CD8-positive, alpha-beta memory T cell (primary cell): ENCODE data around the gene NFIB. TPM values are rescaled to one million over a fixed set of nuclear protein-coding genes. Genes with fewer than 3 reads are reported as not detected.

Source experiments
- CTCF ChIA-PET: fragments of 350-600 bp; sonication (Branson Sonifier 250); formaldehyde crosslinking; loops from one replicate; lab custom pipeline; 2021; ENCODE audit warnings: antibody characterized with exemption; lab: Charles Lee
- POLR2A ChIA-PET: fragments of 350-600 bp; sonication (Branson Sonifier 250); formaldehyde crosslinking; loops from one replicate; lab custom pipeline; 2021; ENCODE audit warnings: antibody characterized with exemption; lab: Charles Lee
- DNase-seq, 5 donors: peaks; one replicate each; pipeline versions ENCODE4 v3.0.0 to v3.0.0-alpha.2; 2020 to 2022; ENCODE audit warnings: mixed read lengths in 1 of 5
- H3K27ac ChIP-seq: one replicate; pipeline ENCODE4 v1.7.0; 2013; ENCODE audit warnings: low read depth, mild to moderate bottlenecking, low read length, moderate library complexity
- H3K27me3 ChIP-seq: 2 replicates; pipeline ENCODE4 v1.7.0; 2013; ENCODE audit warnings: low read length, mild to moderate bottlenecking; ENCODE audit not compliant: insufficient read depth, poor library complexity, severe bottlenecking
- H3K36me3 ChIP-seq: 2 replicates; pipeline ENCODE4 v1.7.0; 2013; ENCODE audit warnings: mild to moderate bottlenecking, low read length, moderate library complexity; ENCODE audit not compliant: insufficient read depth
- H3K4me1 ChIP-seq: 2 replicates; pipeline ENCODE4 v1.7.0; 2013; ENCODE audit warnings: mild to moderate bottlenecking, low read length, moderate library complexity; ENCODE audit not compliant: insufficient read depth
- H3K4me3 ChIP-seq: 2 replicates; pipeline ENCODE4 v1.7.0; 2013; ENCODE audit warnings: mild to moderate bottlenecking, low read length
- H3K9me3 ChIP-seq: 2 replicates; pipeline ENCODE4 v1.7.0; 2013; ENCODE audit warnings: mild to moderate bottlenecking, low read length
- H3K27ac Mint-ChIP-seq, 8 donors: one replicate each; pipeline ENCODE4 v1.8.0; 2020 to 2021; ENCODE audit warnings: mixed read lengths in 8 of 8, mild to moderate bottlenecking in 6 of 8, inconsistent platforms in 3 of 8, moderate library complexity in 3 of 8
- H3K27me3 Mint-ChIP-seq, 2 donors: one replicate each; pipeline ENCODE4 v1.8.0; 2020 to 2021; ENCODE audit warnings: mixed read lengths in 2 of 2, mild to moderate bottlenecking in 1 of 2, moderate library complexity in 1 of 2
- H3K36me3 Mint-ChIP-seq, 3 donors: one replicate each; pipeline ENCODE4 v1.8.0; 2020 to 2021; ENCODE audit warnings: mixed read lengths in 3 of 3, inconsistent platforms in 1 of 3, mild to moderate bottlenecking in 1 of 3
- H3K4me1 Mint-ChIP-seq, 3 donors: one replicate each; pipeline ENCODE4 v1.8.0; 2020 to 2021; ENCODE audit warnings: mixed read lengths in 3 of 3, inconsistent platforms in 1 of 3, mild to moderate bottlenecking in 1 of 3
- H3K4me3 Mint-ChIP-seq, 7 donors: one replicate each; pipeline ENCODE4 v1.8.0; 2020 to 2021; ENCODE audit warnings: mixed read lengths in 7 of 7, mild to moderate bottlenecking in 6 of 7, moderate library complexity in 4 of 7, inconsistent platforms in 2 of 7
- H3K9me3 Mint-ChIP-seq, 5 donors: one replicate each; pipeline ENCODE4 v1.8.0; 2020 to 2022; ENCODE audit warnings: mixed read lengths in 5 of 5, mild to moderate bottlenecking in 3 of 5, moderate library complexity in 2 of 5, inconsistent platforms in 1 of 5
- polyA plus RNA-seq: library from polyadenylated mRNA; unstranded; fragments of 300-500 nt; fragmentation: Illumina TruSeq; gene quantifications from one replicate; pipeline ENCODE4 v1.2.3, GENCODE V29; 2021
- total RNA-seq, 2 experiments: library from RNA; stranded (reverse); gene quantifications; one replicate each; pipeline ENCODE4 v1.2.3, GENCODE V29; 2021

Gene NFIB
- total and polyA plus RNA-seq, 3 experiments from 2014 or later = not detected

GRCh38 chr9:14188538-14188937 is 125.4 kb downstream of the NFIB start:
- H3K4me1 Mint-ChIP-seq = no peaks in the 10 kb centered on the region
- H3K27me3 Mint-ChIP-seq = no peaks in the 10 kb centered on the region
- H3K36me3 Mint-ChIP-seq = no peaks in the 10 kb centered on the region
- ChIA-PET POLR2A (no interaction called here), CTCF (no interaction called here)
- Histone ChIP-seq H3K9me3 (no peaks in the 10 kb centered on the region), H3K27me3 (no peaks in the 10 kb centered on the region), H3K27ac (no peak overlapping the region), H3K4me1 (no peaks in the 10 kb centered on the region), H3K4me3 (no peak overlapping the region), H3K36me3 (no peaks in the 10 kb centered on the region)
- DNase-seq = no peak
- no peak overlapping the region for H3K4me3 Mint-ChIP-seq
- H3K27ac Mint-ChIP-seq = no peak overlapping the region
- peaks cover 0 to 5% (median 0%) of the 10 kb centered on the region in 5 donors for H3K9me3 Mint-ChIP-seq

GRCh38 chr9:14188011-14188410 is 125.9 kb downstream of the NFIB start:
- Histone ChIP-seq H3K36me3 (no peaks in the 10 kb centered on the region), H3K4me3 (no peak overlapping the region), H3K27me3 (no peaks in the 10 kb centered on the region), H3K27ac (no peak overlapping the region), H3K4me1 (no peaks in the 10 kb centered on the region), H3K9me3 (no peaks in the 10 kb centered on the region)
- no peaks in the 10 kb centered on the region for H3K36me3 Mint-ChIP-seq
- no peaks in the 10 kb centered on the region for H3K27me3 Mint-ChIP-seq
- DNase-seq = no peak
- no peak overlapping the region for H3K27ac Mint-ChIP-seq
- peaks cover 0 to 5% (median 0%) of the 10 kb centered on the region in 5 donors for H3K9me3 Mint-ChIP-seq
- POLR2A ChIA-PET = no interaction called here
- CTCF ChIA-PET = no interaction called here
- no peaks in the 10 kb centered on the region for H3K4me1 Mint-ChIP-seq
- no peak overlapping the region for H3K4me3 Mint-ChIP-seq

- Mint-ChIP-seq H3K4me1 (no peaks in the 10 kb centered on the region), H3K4me3 (no peak overlapping the region), H3K9me3 (peaks cover 0 to 5% (median 0%) of the 10 kb centered on the region in 5 donors), H3K27me3 (no peaks in the 10 kb centered on the region), H3K27ac (no peak overlapping the region), H3K36me3 (no peaks in the 10 kb centered on the region)
- no peaks in the 10 kb centered on the region for H3K9me3 ChIP-seq
- no peaks in the 10 kb centered on the region for H3K27me3 ChIP-seq
- H3K27ac ChIP-seq = no peak overlapping the region
- no peak overlapping the region for H3K4me3 ChIP-seq
- ChIA-PET POLR2A (no interaction called here), CTCF (no interaction called here)
- no peak for DNase-seq
- H3K4me1 ChIP-seq = no peaks in the 10 kb centered on the region
- H3K36me3 ChIP-seq = no peaks in the 10 kb centered on the region
Observed at GRCh38 chr9:14186096-14186495, 127.8 kb downstream of the NFIB start.

GRCh38 chr9:14185016-14185415 is 128.9 kb downstream of the NFIB start:
- no peaks in the 10 kb centered on the region for H3K36me3 ChIP-seq
- H3K27me3 ChIP-seq = no peaks in the 10 kb centered on the region
- POLR2A ChIA-PET = no interaction called here
- H3K36me3 Mint-ChIP-seq = no peaks in the 10 kb centered on the region
- peaks cover 0 to 5% (median 0%) of the 10 kb centered on the region in 5 donors for H3K9me3 Mint-ChIP-seq
- no peaks in the 10 kb centered on the region for H3K9me3 ChIP-seq
- H3K27ac ChIP-seq = no peak overlapping the region
- CTCF ChIA-PET = no interaction called here
- no peak overlapping the region for H3K4me3 ChIP-seq
- H3K4me1 Mint-ChIP-seq = no peaks in the 10 kb centered on the region
- H3K4me1 ChIP-seq = no peaks in the 10 kb centered on the region
- no peak for DNase-seq
- H3K27ac Mint-ChIP-seq = no peak overlapping the region
- H3K27me3 Mint-ChIP-seq = no peaks in the 10 kb centered on the region
- no peak overlapping the region for H3K4me3 Mint-ChIP-seq

- Histone ChIP-seq H3K27ac (no peak overlapping the region), H3K4me3 (no peak overlapping the region), H3K36me3 (no peaks in the 10 kb centered on the region), H3K4me1 (no peaks in the 10 kb centered on the region), H3K27me3 (no peaks in the 10 kb centered on the region), H3K9me3 (no peaks in the 10 kb centered on the region)
- Mint-ChIP-seq H3K36me3 (no peaks in the 10 kb centered on the region), H3K27ac (no peak overlapping the region), H3K9me3 (peaks cover 0 to 5% (median 0%) of the 10 kb centered on the region in 5 donors), H3K4me3 (no peak overlapping the region), H3K27me3 (no peaks in the 10 kb centered on the region), H3K4me1 (no peaks in the 10 kb centered on the region)
- CTCF ChIA-PET = no interaction called here
- POLR2A ChIA-PET = no interaction called here
- DNase-seq = no peak
Observed at GRCh38 chr9:14183001-14183400, 130.9 kb downstream of the NFIB start.

GRCh38 chr9:14180960-14181537 is 132.9 kb downstream of the NFIB start:
- H3K27me3 Mint-ChIP-seq = no peaks in the 10 kb centered on the region
- CTCF ChIA-PET = interaction anchor here (1.7 kb wide), 1 partner anchor 22 kb away, joined by 3 read pairs; no protein-coding TSS in a partner anchor

GRCh38 chr9:14180093-14180959 is 133.6 kb downstream of the NFIB start:
- Histone ChIP-seq H3K4me3 (no peak overlapping the region), H3K4me1 (no peaks in the 10 kb centered on the region), H3K27ac (no peak overlapping the region), H3K27me3 (no peaks in the 10 kb centered on the region), H3K9me3 (no peaks in the 10 kb centered on the region), H3K36me3 (no peaks in the 10 kb centered on the region)
- Mint-ChIP-seq H3K4me3 (no peak overlapping the region), H3K4me1 (no peaks in the 10 kb centered on the region), H3K27ac (no peak overlapping the region), H3K27me3 (no peaks in the 10 kb centered on the region), H3K36me3 (no peaks in the 10 kb centered on the region), H3K9me3 (peaks cover 0 to 5% (median 0%) of the 10 kb centered on the region in 5 donors)
- ChIA-PET POLR2A (no interaction called here), CTCF (interaction anchor here (1.7 kb wide), 1 partner anchor 23 kb away, joined by 3 read pairs; no protein-coding TSS in a partner anchor)
- no peak for DNase-seq

More at GRCh38 chr9:14180960-14181537, 132.9 kb downstream of the NFIB start:
- Histone ChIP-seq H3K4me1 (no peaks in the 10 kb centered on the region), H3K27ac (no peak overlapping the region), H3K9me3 (no peaks in the 10 kb centered on the region), H3K36me3 (no peaks in the 10 kb centered on the region), H3K4me3 (no peak overlapping the region), H3K27me3 (no peaks in the 10 kb centered on the region)
- POLR2A ChIA-PET = no interaction called here
- H3K9me3 Mint-ChIP-seq = peaks cover 0 to 5% (median 0%) of the 10 kb centered on the region in 5 donors
- no peaks in the 10 kb centered on the region for H3K4me1 Mint-ChIP-seq
- H3K4me3 Mint-ChIP-seq = no peak overlapping the region
- no peak for DNase-seq
- no peaks in the 10 kb centered on the region for H3K36me3 Mint-ChIP-seq
- no peak overlapping the region for H3K27ac Mint-ChIP-seq

GRCh38 chr9:14179449-14179848 is 134.5 kb downstream of the NFIB start:
- ChIA-PET CTCF (no interaction called here), POLR2A (no interaction called here)
- Mint-ChIP-seq H3K27ac (no peak overlapping the region), H3K9me3 (peaks cover 0 to 6% (median 3%) of the 10 kb centered on the region in 5 donors), H3K27me3 (no peaks in the 10 kb centered on the region), H3K36me3 (no peaks in the 10 kb centered on the region), H3K4me1 (no peaks in the 10 kb centered on the region), H3K4me3 (no peak overlapping the region)
- no peak for DNase-seq
- no peak overlapping the region for H3K4me3 ChIP-seq
- H3K27me3 ChIP-seq = no peaks in the 10 kb centered on the region
- no peaks in the 10 kb centered on the region for H3K4me1 ChIP-seq
- H3K27ac ChIP-seq = no peak overlapping the region
- H3K36me3 ChIP-seq = no peaks in the 10 kb centered on the region
- H3K9me3 ChIP-seq = no peaks in the 10 kb centered on the region
